ENCODE data around the gene NR4A2. TPM values are rescaled to one million over a fixed set of nuclear protein-coding genes. Genes with fewer than 3 reads are reported as not detected.
A peak's percentile ranks its signal among the peaks of the same experiment; 100 is the strongest.

Gene NR4A2
- total RNA-seq, 4 donors from 2014 or later = 0.42 to 2.8 (median 2.5) TPM

DNA sequence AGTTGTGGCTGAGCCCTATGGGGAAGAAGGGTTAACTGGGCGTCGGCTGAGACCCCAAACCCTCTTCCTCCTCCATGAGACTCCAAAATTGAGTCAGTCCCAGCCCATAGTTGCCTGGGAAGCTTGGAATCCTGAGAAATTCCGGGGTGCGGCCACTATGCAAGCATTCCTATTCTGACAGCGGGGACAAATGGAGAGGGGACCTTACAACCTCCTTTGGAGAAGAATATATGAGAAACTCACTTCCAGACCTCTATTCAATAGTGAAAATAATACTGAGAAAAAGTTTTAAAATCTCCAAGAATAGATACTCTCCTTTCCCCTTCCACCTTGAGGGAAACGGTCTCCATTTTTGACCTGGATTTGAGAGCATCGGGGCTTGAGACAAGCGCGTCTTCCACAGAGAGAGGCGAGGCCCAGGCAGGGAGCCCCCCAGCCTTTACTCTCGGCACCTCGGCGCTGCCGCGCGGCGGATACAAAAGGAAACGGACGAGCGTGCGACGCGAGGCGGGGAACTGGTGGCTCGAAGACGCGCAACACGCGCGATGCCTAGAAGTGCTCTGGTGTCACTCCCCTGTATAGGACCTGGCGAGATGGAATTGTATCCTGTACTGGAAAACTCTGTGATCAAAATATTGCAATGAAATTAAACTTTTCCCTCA lies 11.1 kb downstream of the NR4A2 start:
- peaks cover 0 to 46% (median 29%) of the 10 kb centered on the region in 4 donors for H3K27me3 ChIP-seq
- peaks cover 0 to 12% (median 10%) of the 10 kb centered on the region in 4 donors for H3K36me3 ChIP-seq
- peaks cover 31 to 37% (median 34%) of the 10 kb centered on the region in 4 donors for H3K4me1 ChIP-seq
- no peak for DNase-seq (ENCODE audit: extremely low spot score)
- H3K27ac ChIP-seq (replicated peaks in 1 of 4) = peak overlapping the region in 1 of 4 donors; percentile 59
- peak overlapping the region; percentile 47 to 60 (median 50) for H3K4me3 ChIP-seq
- H3K9me3 ChIP-seq = no peaks in the 10 kb centered on the region
- TF ChIP-seq POLR2AphosphoS5 (IDR thresholded peaks at IDR 0.05) (peak; percentile 14 to 18), POLR2A (IDR thresholded peaks at IDR 0.05; ENCODE audit: low read depth) (no peak)
- 4% methylated on average over 23 of the region's 31 CpGs for WGBS
- intact Hi-C loops (cut with DNase I) = no loop called here

DNA sequence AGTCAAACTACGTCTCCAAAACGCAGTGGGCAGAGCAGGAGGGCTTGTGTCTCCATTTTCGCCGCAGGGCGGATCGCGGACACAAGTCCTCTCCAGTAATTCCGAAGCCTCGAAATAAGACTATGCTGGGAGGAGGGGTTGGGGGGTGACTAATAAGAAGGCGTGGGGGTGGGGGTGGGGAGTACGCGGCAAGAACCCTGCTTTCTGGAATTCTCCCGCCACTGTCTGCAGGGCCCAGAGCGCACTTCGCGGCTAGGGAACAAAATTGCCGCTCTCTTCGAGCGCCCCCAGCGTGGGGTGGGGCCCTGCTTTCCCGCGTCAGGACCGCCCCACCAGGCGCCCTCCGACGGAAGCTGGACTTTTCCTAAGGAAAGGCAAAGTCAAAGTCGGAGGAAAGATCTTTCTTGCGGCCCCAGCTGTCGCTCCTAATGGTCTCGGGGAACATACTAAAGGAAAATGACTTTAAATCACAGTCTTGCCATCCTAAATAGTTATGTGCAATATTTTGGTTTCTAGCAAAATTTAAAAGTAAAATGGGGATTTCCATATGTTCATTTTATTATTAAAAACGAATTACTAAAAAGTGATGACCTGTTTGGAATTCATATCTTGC lies 11.9 kb downstream of the NR4A2 start:
- DNase-seq (ENCODE audit: extremely low spot score) = no peak
- H3K4me3 ChIP-seq = peak overlapping the region; percentile 47 to 60 (median 50)
- 1% methylated on average over 23 of the region's 31 CpGs for WGBS
- H3K4me1 ChIP-seq = peaks cover 31 to 37% (median 34%) of the 10 kb centered on the region in 4 donors
- H3K27ac ChIP-seq (replicated peaks in 1 of 4) = peak overlapping the region; percentile 43 to 61 (median 58)
- TF ChIP-seq, protein P1, sequence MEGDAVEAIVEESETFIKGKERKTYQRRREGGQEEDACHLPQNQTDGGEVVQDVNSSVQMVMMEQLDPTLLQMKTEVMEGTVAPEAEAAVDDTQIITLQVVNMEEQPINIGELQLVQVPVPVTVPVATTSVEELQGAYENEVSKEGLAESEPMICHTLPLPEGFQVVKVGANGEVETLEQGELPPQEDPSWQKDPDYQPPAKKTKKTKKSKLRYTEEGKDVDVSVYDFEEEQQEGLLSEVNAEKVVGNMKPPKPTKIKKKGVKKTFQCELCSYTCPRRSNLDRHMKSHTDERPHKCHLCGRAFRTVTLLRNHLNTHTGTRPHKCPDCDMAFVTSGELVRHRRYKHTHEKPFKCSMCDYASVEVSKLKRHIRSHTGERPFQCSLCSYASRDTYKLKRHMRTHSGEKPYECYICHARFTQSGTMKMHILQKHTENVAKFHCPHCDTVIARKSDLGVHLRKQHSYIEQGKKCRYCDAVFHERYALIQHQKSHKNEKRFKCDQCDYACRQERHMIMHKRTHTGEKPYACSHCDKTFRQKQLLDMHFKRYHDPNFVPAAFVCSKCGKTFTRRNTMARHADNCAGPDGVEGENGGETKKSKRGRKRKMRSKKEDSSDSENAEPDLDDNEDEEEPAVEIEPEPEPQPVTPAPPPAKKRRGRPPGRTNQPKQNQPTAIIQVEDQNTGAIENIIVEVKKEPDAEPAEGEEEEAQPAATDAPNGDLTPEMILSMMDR (IDR thresholded peaks at IDR 0.05) = no peak
- TF ChIP-seq POLR2AphosphoS5 (IDR thresholded peaks at IDR 0.05) (peak in 1 of 2 donors; percentile 4), EP300 (IDR thresholded peaks at IDR 0.05) (no peak)
- intact Hi-C loops (cut with DNase I) = no loop called here
- peaks cover 0 to 46% (median 29%) of the 10 kb centered on the region in 4 donors for H3K27me3 ChIP-seq
- H3K36me3 ChIP-seq = peaks cover 0 to 5% (median 3%) of the 10 kb centered on the region in 4 donors
- H3K9me3 ChIP-seq = no peaks in the 10 kb centered on the region

DNA sequence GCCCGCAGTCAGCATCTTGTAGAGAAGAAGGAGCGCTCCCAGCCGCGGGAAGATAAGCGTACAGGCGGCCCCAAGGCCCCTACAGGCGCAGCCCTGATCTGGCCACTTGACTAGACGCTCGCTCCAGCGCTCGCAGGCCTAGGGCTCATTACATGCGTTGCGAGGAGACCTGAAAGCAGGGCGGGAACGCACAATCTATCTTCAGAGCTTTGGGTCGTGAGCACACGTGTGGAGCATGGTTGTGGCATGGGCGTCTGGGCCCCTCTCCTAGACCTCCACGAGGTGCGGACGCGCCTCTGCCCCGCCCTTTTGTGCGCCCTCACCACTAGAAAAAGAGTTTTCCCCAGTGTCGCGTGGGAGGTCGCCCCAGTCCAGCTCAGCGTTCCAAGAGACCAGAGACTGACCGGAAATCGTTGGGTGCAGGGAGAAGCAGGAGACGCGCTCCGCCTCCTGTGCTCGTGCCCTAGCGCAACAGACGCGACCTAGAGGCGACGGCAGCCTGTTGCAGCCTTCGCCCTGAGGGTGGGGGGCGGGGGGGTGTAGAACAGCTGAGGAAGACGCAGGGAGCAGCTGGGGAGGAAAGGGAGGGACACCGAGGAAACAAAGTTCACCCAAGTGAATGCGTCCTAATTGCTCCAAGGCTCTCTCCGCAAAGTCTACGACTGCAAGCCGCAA lies 12.6 kb downstream of the NR4A2 start:
- TF ChIP-seq POLR2A (IDR thresholded peaks at IDR 0.05; ENCODE audit: low read depth) (no peak), EP300 (IDR thresholded peaks at IDR 0.05) (no peak), POLR2AphosphoS5 (IDR thresholded peaks at IDR 0.05) (peak; percentile 16 to 17)
- TF ChIP-seq, protein P1 (IDR thresholded peaks at IDR 0.05) = peak in 1 of 3 experiments; percentile 22
- intact Hi-C loops (cut with DNase I) = no loop called here
- H3K27me3 ChIP-seq = peaks cover 0 to 46% (median 29%) of the 10 kb centered on the region in 4 donors
- H3K9me3 ChIP-seq = no peaks in the 10 kb centered on the region
- WGBS = 13% methylated on average over 45 of the region's 47 CpGs
- peak overlapping the region; percentile 43 to 61 (median 58) for H3K27ac ChIP-seq (replicated peaks in 1 of 4)
- no peaks in the 10 kb centered on the region for H3K36me3 ChIP-seq
- H3K4me3 ChIP-seq = peak overlapping the region; percentile 47 to 60 (median 50)
- H3K4me1 ChIP-seq = peaks cover 31 to 37% (median 34%) of the 10 kb centered on the region in 4 donors
- DNase-seq (ENCODE audit: extremely low spot score) = no peak

- Histone ChIP-seq H3K9me3 (no peaks in the 10 kb centered on the region), H3K36me3 (no peaks in the 10 kb centered on the region), H3K4me3 (no peak overlapping the region), H3K4me1 (peaks cover 28 to 33% (median 31%) of the 10 kb centered on the region in 4 donors), H3K27me3 (peaks cover 0 to 35% (median 26%) of the 10 kb centered on the region in 4 donors), H3K27ac (replicated peaks in 1 of 4) (no peak overlapping the region)
- DNase-seq (ENCODE audit: extremely low spot score) = no peak
- TF ChIP-seq, protein P1 (IDR thresholded peaks at IDR 0.05) = no peak
- no peak for TF ChIP-seq EP300 (IDR thresholded peaks at IDR 0.05)
- no peak for TF ChIP-seq POLR2AphosphoS5 (IDR thresholded peaks at IDR 0.05)
- TF ChIP-seq POLR2A (IDR thresholded peaks at IDR 0.05; ENCODE audit: low read depth) = no peak
- 80% methylated on average over 3 of the region's 3 CpGs for WGBS
- intact Hi-C loops (cut with DNase I) = no loop called here
These were observed 14.9 kb downstream of the NR4A2 start for GRCh38 chr2:156317631-156318030.

DNA sequence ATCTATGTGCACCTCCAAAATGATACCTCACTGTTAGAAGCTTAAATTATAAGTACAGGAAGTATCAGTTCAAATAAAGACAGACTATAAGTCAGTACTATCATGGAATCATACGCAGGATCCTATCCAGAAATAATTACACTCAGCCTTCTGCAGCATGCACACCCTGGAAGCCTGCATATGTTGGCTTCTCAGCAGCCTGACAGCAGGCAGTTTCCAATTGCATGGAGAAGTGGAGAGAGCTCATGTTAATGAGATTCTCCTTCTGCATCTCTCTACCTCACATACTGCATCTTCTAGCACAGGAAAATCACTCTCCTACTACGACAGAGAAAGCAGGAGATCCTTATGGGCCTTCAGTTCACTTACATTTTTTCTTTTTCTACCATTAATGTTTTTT lies 20.5 kb downstream of the NR4A2 start:
- DNase-seq (ENCODE audit: extremely low spot score) = no peak
- no peak for TF ChIP-seq EP300 (IDR thresholded peaks at IDR 0.05)
- TF ChIP-seq, protein P1 (IDR thresholded peaks at IDR 0.05) = no peak
- TF ChIP-seq POLR2AphosphoS5 (IDR thresholded peaks at IDR 0.05) = no peak
- no peak for TF ChIP-seq POLR2A (IDR thresholded peaks at IDR 0.05; ENCODE audit: low read depth)
- H3K36me3 ChIP-seq = no peaks in the 10 kb centered on the region
- no peaks in the 10 kb centered on the region for H3K27me3 ChIP-seq
- no peaks in the 10 kb centered on the region for H3K4me1 ChIP-seq
- no peak overlapping the region for H3K27ac ChIP-seq (replicated peaks in 1 of 4)
- no peak overlapping the region for H3K4me3 ChIP-seq
- 46% methylated on average over 2 of the region's 2 CpGs for WGBS
- intact Hi-C loops (cut with DNase I) = no loop called here
- H3K9me3 ChIP-seq = no peaks in the 10 kb centered on the region

Data from esophagus muscularis mucosa (tissue), 4 donors.